T follicular helper cell (primary cell): ENCODE data around the gene SCLT1.

Experiments
- DNase-seq: peaks from one replicate; pipeline ENCODE4 v3.0.0-alpha.2; 2020; ENCODE audit warnings: low read depth

SCLT1 gene

DNA sequence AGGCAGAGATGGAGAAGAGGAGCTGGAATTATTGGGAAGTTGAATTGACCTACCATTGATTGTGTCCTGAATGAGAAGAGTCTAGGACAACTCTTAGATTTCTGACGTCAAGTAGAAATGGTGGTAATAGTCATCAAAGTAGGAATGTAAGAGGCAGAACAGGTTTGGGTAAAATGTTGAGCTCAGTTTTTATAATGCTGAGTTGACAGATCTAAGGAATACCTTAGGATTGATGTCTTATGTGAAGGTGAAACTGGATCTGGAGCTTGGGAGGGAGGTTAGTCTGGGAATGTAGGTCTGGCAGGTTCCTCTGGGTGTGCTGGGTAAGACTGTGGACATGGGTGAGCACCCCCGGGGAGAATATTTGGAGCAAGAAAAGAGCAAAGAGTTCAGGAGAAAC, 251.9 kb downstream of the SCLT1 start:
- DNase-seq: no peak

DNA sequence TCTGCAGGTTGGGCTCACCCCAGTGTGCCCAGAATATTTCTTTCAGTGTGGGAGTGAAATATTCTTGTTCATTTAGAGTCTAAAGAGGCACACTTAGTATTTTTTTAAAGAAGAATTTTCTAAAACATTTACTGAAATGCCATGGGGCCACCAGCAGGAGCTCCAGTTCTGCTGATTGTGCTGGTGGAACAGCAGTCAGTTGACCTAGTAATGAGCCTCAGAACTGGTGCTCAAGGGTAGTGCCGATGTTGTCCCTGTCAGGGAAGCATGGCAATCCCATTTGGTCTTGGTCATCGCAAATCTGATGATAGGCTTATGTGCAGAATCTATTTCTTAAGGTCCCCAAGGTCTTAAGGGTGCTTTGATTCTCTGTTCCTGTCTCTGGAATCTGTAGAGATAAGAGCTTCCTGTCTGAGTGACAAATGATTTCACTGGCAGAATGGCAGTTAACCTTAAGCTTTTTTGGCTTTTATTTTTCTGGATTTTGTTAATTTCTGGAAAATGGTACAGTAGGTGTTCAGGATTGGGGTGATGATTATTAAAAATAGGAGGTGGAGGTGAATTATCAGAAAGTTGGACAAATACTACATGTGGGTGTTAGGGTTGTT, 252.5 kb downstream of the SCLT1 start:
- no peak for DNase-seq

DNA sequence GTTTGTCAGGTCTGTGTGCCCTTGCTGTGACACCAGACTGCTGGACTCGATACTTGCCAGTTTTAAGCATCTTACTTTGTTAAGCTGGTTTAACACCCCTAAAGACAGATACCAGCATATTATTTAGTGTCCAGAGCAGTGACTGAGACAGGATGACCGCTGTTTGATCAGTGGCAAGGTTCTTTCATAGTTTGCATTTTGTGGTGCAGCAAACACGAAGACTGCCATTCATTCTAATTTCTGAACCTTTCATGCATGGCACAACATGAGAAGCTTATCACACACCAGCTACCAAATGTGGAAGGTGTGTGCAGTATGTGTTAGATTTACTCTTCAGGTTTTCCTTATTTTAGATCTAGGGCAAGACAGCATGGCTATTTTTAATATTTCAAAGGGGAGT, 255.7 kb downstream of the SCLT1 start:
- no peak for DNase-seq

DNA sequence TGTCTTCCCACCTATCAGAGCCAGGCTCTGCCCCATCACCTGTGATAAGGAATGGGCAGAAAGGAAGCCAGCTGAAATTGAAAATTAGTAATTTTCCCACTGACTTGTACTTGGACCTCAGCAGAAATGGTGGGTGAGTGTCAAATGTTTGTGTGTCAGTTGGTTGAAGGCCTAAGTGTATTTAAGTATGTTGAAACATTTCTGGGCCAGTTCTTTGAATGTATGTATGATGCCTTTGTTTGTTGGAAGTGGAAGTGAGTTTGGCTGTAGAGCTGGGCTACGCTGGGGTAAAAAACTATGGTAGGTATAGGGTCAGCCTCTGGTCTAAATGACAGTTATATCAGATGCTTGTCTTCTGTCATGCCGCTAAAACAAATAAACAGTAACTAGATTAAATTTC, 256.1 kb downstream of the SCLT1 start:
- no peak for DNase-seq

DNA sequence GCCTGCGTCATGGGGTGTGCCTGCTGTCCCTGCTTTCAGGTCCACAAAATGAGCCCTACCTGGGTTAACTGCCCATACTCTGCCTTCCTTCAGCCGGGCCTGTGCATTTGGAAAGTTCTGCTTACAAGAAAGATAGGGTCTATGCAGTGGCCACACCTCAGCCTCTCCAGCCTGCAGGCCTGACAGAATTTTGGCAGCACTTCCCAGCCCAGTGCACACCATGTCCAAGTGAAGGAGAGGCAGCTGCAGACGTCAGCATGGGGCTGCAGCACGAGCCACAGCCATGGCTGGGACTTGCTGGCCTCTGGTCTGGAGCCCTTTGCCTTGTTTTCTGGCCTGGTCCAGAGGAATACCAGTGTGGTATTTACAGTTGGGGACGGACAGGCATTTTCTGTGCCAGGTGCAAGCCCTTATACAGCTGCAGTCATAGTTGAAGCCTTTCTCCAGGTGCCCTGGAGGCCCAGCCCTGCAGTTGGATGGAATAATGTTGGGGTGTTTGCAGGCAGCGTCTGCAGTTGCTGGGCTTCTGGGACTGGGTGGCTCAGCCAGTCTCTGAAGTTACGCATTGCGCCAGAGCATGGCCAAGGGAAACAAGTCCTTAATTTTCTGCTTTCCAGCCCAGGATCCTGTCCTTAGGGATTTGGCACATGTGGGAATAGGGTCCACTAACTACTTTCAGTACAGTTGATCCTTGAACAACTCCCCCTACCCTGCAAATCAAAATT, 257.7 kb downstream of the SCLT1 start:
- no peak for DNase-seq
